Neural cell (in vitro differentiated cells): ENCODE measurements around the gene REC114. TPM values are rescaled to one million over a fixed set of nuclear protein-coding genes. Genes with fewer than 3 reads are reported as not detected.

ENCODE experiments used
- H2AFZ ChIP-seq: fragments of 200-600, 300-800 bp; sonication (generic), shearing (Covaris generic); 2 replicates; pipeline ENCODE4 v1.6.0; 2014; ENCODE audit warnings: low read depth, mild to moderate bottlenecking, antibody characterized with exemption, low read length, moderate library complexity
- H3F3A ChIP-seq: fragments of 200-600 bp; shearing (Covaris generic); 2 replicates; pipeline ENCODE4 v1.6.1; 2016; ENCODE audit warnings: mild to moderate bottlenecking, moderate library complexity, mixed read lengths, antibody characterized with exemption, low read length; ENCODE audit not compliant: insufficient read depth, poor library complexity, severe bottlenecking
- H3K27ac ChIP-seq: fragments of 200-600, 300-800 bp; sonication (generic), shearing (Covaris generic); 2 replicates; pipeline ENCODE4 v1.5.1; 2014; ENCODE audit warnings: mild to moderate bottlenecking, low read length, moderate library complexity
- H3K27me3 ChIP-seq: fragments of 300-800, 200-600 bp; sonication (generic), shearing (Covaris generic); 2 replicates; pipeline ENCODE4 v1.6.0; 2014; ENCODE audit warnings: mild to moderate bottlenecking, low read depth, low read length, moderate library complexity; ENCODE audit not compliant: insufficient read depth
- H3K36me3 ChIP-seq: fragments of 300-800, 200-600 bp; sonication (generic), shearing (Covaris generic); 2 replicates; pipeline ENCODE4 v1.5.1; 2014; ENCODE audit warnings: mild to moderate bottlenecking, antibody characterized with exemption, low read length, moderate library complexity; ENCODE audit not compliant: insufficient read depth
- H3K4me2 ChIP-seq: fragments of 300-800, 200-600 bp; sonication (generic), shearing (Covaris generic); 2 replicates; pipeline ENCODE4 v1.6.0; 2014; ENCODE audit warnings: mild to moderate bottlenecking, low read length
- H3K4me3 ChIP-seq: fragments of 300-800, 200-600 bp; sonication (generic), shearing (Covaris generic); 2 replicates; pipeline ENCODE4 v1.5.1; 2014; ENCODE audit warnings: mild to moderate bottlenecking, low read length, moderate library complexity
- H3K79me2 ChIP-seq: fragments of 200-600 bp; shearing (Covaris generic); replicated peaks from 2 replicates; pipeline ENCODE4 v1.6.0; 2014; ENCODE audit warnings: mild to moderate bottlenecking, low read length, moderate library complexity; ENCODE audit not compliant: insufficient read depth
- H3K9ac ChIP-seq: fragments of 300-800, 200-600 bp; sonication (generic), shearing (Covaris generic); 2 replicates; pipeline ENCODE4 v1.6.1; 2016; ENCODE audit warnings: mild to moderate bottlenecking, low read length, mixed read lengths
- H3K9me2 ChIP-seq: fragments of 200-600 bp; shearing (Covaris generic); 2 replicates; pipeline ENCODE4 v1.6.1; 2016; ENCODE audit warnings: mild to moderate bottlenecking, low read length, mixed read lengths; ENCODE audit not compliant: insufficient read depth
- H3K9me3 ChIP-seq: fragments of 200-600, 300-800 bp; sonication (generic), shearing (Covaris generic); 2 replicates; pipeline ENCODE4 v1.6.1; 2016; ENCODE audit warnings: mild to moderate bottlenecking, mixed run types, low read length, moderate library complexity, mixed read lengths
- H4K20me1 ChIP-seq: fragments of 200-600 bp; shearing (Covaris generic); 2 replicates; pipeline ENCODE4 v1.6.1; 2016; ENCODE audit warnings: mild to moderate bottlenecking, mixed run types; ENCODE audit not compliant: insufficient read depth
- CTCF ChIP-seq: fragments of 450-650 bp; IDR thresholded peaks from 2 replicates; pipeline ENCODE4 v1.5.1; 2014; ENCODE audit warnings: antibody characterized with exemption, mild to moderate bottlenecking, moderate library complexity; ENCODE audit not compliant: poor library complexity, severe bottlenecking
- EP300 ChIP-seq: fragments of 450-650 bp; conservative IDR thresholded peaks from 2 replicates; pipeline ENCODE4 v1.6.1; 2014; ENCODE audit warnings: antibody characterized with exemption, mild to moderate bottlenecking, moderate library complexity; ENCODE audit not compliant: poor library complexity, severe bottlenecking
- EZH2 ChIP-seq: fragments of 200-600, 300-800 bp; shearing (Covaris generic), sonication (generic); IDR thresholded peaks from 2 replicates; pipeline ENCODE4 v1.6.1; 2014; ENCODE audit warnings: antibody characterized with exemption, low read length, borderline replicate concordance, mild to moderate bottlenecking; ENCODE audit not compliant: insufficient read depth, poor library complexity, severe bottlenecking
- MXI1 ChIP-seq: fragments of 450-650 bp; conservative IDR thresholded peaks from 2 replicates; pipeline ENCODE4 v1.6.1; 2014; ENCODE audit warnings: antibody characterized with exemption, mild to moderate bottlenecking; ENCODE audit not compliant: poor library complexity, severe bottlenecking
- POLR2AphosphoS5 ChIP-seq: IDR thresholded peaks from 2 replicates; pipeline ENCODE4 v1.6.1; 2012
- RAD21 ChIP-seq: fragments of 450-650 bp; conservative IDR thresholded peaks from 2 replicates; pipeline ENCODE4 v1.6.1; 2014; ENCODE audit warnings: antibody characterized with exemption, mild to moderate bottlenecking, moderate library complexity
- SMC3 ChIP-seq: fragments of 450-650 bp; conservative IDR thresholded peaks from 2 replicates; pipeline ENCODE4 v1.6.1; 2014; ENCODE audit warnings: antibody characterized with exemption, mild to moderate bottlenecking, moderate library complexity; ENCODE audit not compliant: poor library complexity
- TAF1 ChIP-seq: IDR thresholded peaks from 2 replicates; pipeline ENCODE4 v1.6.1; 2012; ENCODE audit warnings: low read depth
- polyA plus RNA-seq: library from polyadenylated mRNA; depleted of rRNA; stranded (reverse); fragments of >200 nt; gene quantifications from 2 replicates; pipeline ENCODE4 v1.2.3, GENCODE V29; 2014
- TF ChIP-seq, protein P1 (sequence below): IDR thresholded peaks from 2 replicates; pipeline ENCODE4 v1.6.1; 2012; ENCODE audit warnings: borderline replicate concordance

The REC114 gene
- polyA plus RNA-seq, 1 donor from 2014 or later, result not detected

- no peaks in the 10 kb centered on the region for H3F3A ChIP-seq
- no peaks in the 10 kb centered on the region for H3K79me2 ChIP-seq
- TF ChIP-seq CTCF (no peak), POLR2AphosphoS5 (no peak), RAD21 (no peak), EP300 (no peak), TAF1 (no peak), MXI1 (no peak), SMC3 (no peak), EZH2 (no peak)
- TF ChIP-seq, protein P1, sequence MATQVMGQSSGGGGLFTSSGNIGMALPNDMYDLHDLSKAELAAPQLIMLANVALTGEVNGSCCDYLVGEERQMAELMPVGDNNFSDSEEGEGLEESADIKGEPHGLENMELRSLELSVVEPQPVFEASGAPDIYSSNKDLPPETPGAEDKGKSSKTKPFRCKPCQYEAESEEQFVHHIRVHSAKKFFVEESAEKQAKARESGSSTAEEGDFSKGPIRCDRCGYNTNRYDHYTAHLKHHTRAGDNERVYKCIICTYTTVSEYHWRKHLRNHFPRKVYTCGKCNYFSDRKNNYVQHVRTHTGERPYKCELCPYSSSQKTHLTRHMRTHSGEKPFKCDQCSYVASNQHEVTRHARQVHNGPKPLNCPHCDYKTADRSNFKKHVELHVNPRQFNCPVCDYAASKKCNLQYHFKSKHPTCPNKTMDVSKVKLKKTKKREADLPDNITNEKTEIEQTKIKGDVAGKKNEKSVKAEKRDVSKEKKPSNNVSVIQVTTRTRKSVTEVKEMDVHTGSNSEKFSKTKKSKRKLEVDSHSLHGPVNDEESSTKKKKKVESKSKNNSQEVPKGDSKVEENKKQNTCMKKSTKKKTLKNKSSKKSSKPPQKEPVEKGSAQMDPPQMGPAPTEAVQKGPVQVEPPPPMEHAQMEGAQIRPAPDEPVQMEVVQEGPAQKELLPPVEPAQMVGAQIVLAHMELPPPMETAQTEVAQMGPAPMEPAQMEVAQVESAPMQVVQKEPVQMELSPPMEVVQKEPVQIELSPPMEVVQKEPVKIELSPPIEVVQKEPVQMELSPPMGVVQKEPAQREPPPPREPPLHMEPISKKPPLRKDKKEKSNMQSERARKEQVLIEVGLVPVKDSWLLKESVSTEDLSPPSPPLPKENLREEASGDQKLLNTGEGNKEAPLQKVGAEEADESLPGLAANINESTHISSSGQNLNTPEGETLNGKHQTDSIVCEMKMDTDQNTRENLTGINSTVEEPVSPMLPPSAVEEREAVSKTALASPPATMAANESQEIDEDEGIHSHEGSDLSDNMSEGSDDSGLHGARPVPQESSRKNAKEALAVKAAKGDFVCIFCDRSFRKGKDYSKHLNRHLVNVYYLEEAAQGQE, result no peak
- H2AFZ ChIP-seq, result no peak overlapping the region
- H3K4me3 ChIP-seq, result no peak overlapping the region
- H3K27ac ChIP-seq, result no peak overlapping the region
- H4K20me1 ChIP-seq, result no peaks in the 10 kb centered on the region
- H3K36me3 ChIP-seq, result no peaks in the 10 kb centered on the region
- H3K9ac ChIP-seq, result no peak overlapping the region
- no peak overlapping the region for H3K4me2 ChIP-seq
- H3K9me2 ChIP-seq, result no peaks in the 10 kb centered on the region
- no peaks in the 10 kb centered on the region for H3K27me3 ChIP-seq
- no peaks in the 10 kb centered on the region for H3K9me3 ChIP-seq
Measured at GRCh38 chr15:73518876-73519733, 76.1 kb downstream of the REC114 start.

DNA sequence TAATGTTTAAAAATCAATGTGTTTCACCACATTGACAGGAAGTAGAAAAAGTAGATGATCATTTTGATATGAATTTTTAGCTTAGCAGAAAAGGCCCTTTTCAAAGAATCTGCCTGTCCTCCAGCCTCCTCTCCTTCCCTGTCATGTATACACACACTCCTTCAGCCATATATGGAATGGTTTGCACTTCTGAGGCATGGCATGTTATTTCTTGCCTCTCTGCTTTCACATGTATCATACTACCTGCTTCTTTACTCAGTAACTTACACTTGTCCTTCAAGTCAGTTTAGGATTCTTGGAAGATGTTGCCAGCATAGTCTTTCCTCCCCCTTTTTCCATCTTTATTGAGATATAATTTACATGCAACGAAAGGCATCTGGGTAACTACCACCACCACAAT is 79.0 kb downstream of the REC114 start:
- Histone ChIP-seq H3K27me3 (no peaks in the 10 kb centered on the region), H2AFZ (no peak overlapping the region), H3K9ac (no peak overlapping the region), H3K9me2 (no peaks in the 10 kb centered on the region), H3K27ac (no peak overlapping the region), H3K4me2 (no peak overlapping the region), H4K20me1 (no peaks in the 10 kb centered on the region), H3F3A (no peaks in the 10 kb centered on the region), H3K9me3 (no peaks in the 10 kb centered on the region), H3K4me3 (no peak overlapping the region), H3K36me3 (no peaks in the 10 kb centered on the region), H3K79me2 (no peaks in the 10 kb centered on the region)
- TF ChIP-seq RAD21 (no peak), EP300 (no peak), POLR2AphosphoS5 (no peak), TAF1 (no peak), SMC3 (no peak), MXI1 (no peak), EZH2 (no peak)
- TF ChIP-seq, protein P1, result no peak
